HCT116 (cell line): ENCODE results near the gene HEPN1. TPM values are rescaled to one million over a fixed set of nuclear protein-coding genes. Genes with fewer than 3 reads are reported as not detected.

Experiments used
- ATAC-seq: fragments of 200-7000 bp; cut with Tn5 transposase; 2 replicates; pipeline ENCODE4 v1.9.1; 2020; ENCODE audit warnings: mild to moderate bottlenecking, moderate library complexity
- BruUV-seq: library from RNA; stranded (reverse); fragments of 400-500 nt; replicated peaks from 2 replicates; lab custom pipeline; 2021; lab: Mats Ljungman, UMichigan
- CTCF ChIA-PET: fragments of 300-600 bp; sonication (Branson Sonifier 250); formaldehyde crosslinking; loops from one replicate; lab custom pipeline; 2021; ENCODE audit warnings: antibody characterized with exemption; lab: Charles Lee
- POLR2A ChIA-PET: fragments of 300-600, 350-600 bp; sonication (Branson Sonifier 250); formaldehyde crosslinking; loops from one replicate; lab custom pipeline; 2021; ENCODE audit warnings: antibody characterized with exemption; lab: Charles Lee
- RAD21 ChIA-PET, 2 experiments: fragments of 300-600 bp; sonication (Branson Sonifier 250); formaldehyde crosslinking; loops; one replicate each; lab custom pipeline; 2023; ENCODE audit warnings: low total read pairs in 2 of 2; ENCODE audit not compliant: uncharacterized antibody in 2 of 2, unreplicated experiment in 2 of 2, low non-redundant PET in 1 of 2; lab: Charles Lee
- DNase-seq: peaks from one replicate; pipeline ENCODE4 v3.0.0-alpha.2; 2010; ENCODE audit warnings: low read depth, low spot score
- H2AFZ ChIP-seq: fragments of 200-600 bp; shearing (Covaris generic), sonication (generic); 2 replicates; pipeline ENCODE4 v1.6.1; 2017; ENCODE audit warnings: low read depth, mixed run types, mixed read lengths, antibody characterized with exemption, low read length; ENCODE audit not compliant: poor library complexity, severe bottlenecking
- H3K27ac ChIP-seq: 2 replicates; pipeline ENCODE4 v1.5.1; 2012; ENCODE audit warnings: low read depth, low read length
- H3K27me3 ChIP-seq: fragments of 200-600 bp; sonication (generic); 2 replicates; pipeline ENCODE4 v1.6.1; 2016; ENCODE audit warnings: mixed run types, low read length, mixed read lengths; ENCODE audit not compliant: insufficient read depth
- H3K36me3 ChIP-seq, 2 experiments: fragments of 200-500 bp in 1 of 2; fragments of 200-600 bp in 1 of 2; sonication (Bioruptor generic) in 1 of 2; sonication (generic) in 1 of 2; 2 replicates each; pipeline versions ENCODE4 v1.5.1 to v1.6.1; 2014 to 2016; ENCODE audit warnings: low read length in 2 of 2, inconsistent platforms in 1 of 2, mixed read lengths in 1 of 2, mixed run types in 1 of 2; ENCODE audit not compliant: insufficient read depth in 2 of 2, control insufficient read depth in 1 of 2
- H3K4me1 ChIP-seq, 2 experiments: fragments of 200-600 bp in 1 of 2; sonication (generic) in 1 of 2; 2 replicates each; pipeline versions ENCODE4 v1.5.1 to v1.6.1; 2012 to 2017; ENCODE audit warnings: low read length in 2 of 2, inconsistent platforms in 1 of 2, mild to moderate bottlenecking in 1 of 2, mixed read lengths in 1 of 2, mixed run types in 1 of 2, moderate library complexity in 1 of 2; ENCODE audit not compliant: insufficient read depth in 2 of 2, control insufficient read depth in 1 of 2
- H3K4me2 ChIP-seq: fragments of 200-600 bp; sonication (generic); 2 replicates; pipeline ENCODE4 v1.6.1; 2017; ENCODE audit warnings: mixed run types, low read length, mixed read lengths
- H3K4me3 ChIP-seq, 2 experiments: fragments of 200-600 bp in 1 of 2; sonication (generic) in 1 of 2; replicated peaks in 1 of 2; 2 replicates each; pipeline ENCODE4 v1.5.1; 2011 to 2016; ENCODE audit warnings: low read length in 2 of 2, control low read depth in 1 of 2, low read depth in 1 of 2, mild to moderate bottlenecking in 1 of 2, mixed read lengths in 1 of 2, mixed run types in 1 of 2
- H3K79me2 ChIP-seq: fragments of 200-600 bp; sonication (generic); 2 replicates; pipeline ENCODE4 v1.6.1; 2017; ENCODE audit warnings: mild to moderate bottlenecking, mixed run types, low read length, moderate library complexity, mixed read lengths; ENCODE audit not compliant: insufficient read depth
- H3K9ac ChIP-seq: fragments of 200-600 bp; sonication (generic); 2 replicates; pipeline ENCODE4 v1.6.1; 2016; ENCODE audit warnings: low read length, mixed read lengths
- H3K9me2 ChIP-seq: fragments of 200-600 bp; sonication (generic), shearing (Covaris generic); 2 replicates; pipeline ENCODE4 v1.6.1; 2017; ENCODE audit warnings: mixed run types, mild to moderate bottlenecking, moderate library complexity; ENCODE audit not compliant: insufficient read depth
- H3K9me3 ChIP-seq, 2 experiments: fragments of 200-500 bp in 1 of 2; fragments of 200-600 bp in 1 of 2; sonication (Bioruptor generic) in 1 of 2; sonication (generic) in 1 of 2; 2 replicates each; pipeline ENCODE4 v1.6.1; 2014 to 2017; ENCODE audit warnings: low read length in 2 of 2, mixed read lengths in 2 of 2, inconsistent platforms in 1 of 2, low read depth in 1 of 2, mild to moderate bottlenecking in 1 of 2, mixed run types in 1 of 2, moderate library complexity in 1 of 2; ENCODE audit not compliant: control insufficient read depth in 1 of 2, insufficient read depth in 1 of 2
- H4K20me1 ChIP-seq: fragments of 200-600 bp; sonication (generic), shearing (Covaris generic); 2 replicates; pipeline ENCODE4 v1.6.1; 2017; ENCODE audit warnings: mixed run types, mild to moderate bottlenecking, moderate library complexity; ENCODE audit not compliant: insufficient read depth
- ATF3 ChIP-seq: IDR thresholded peaks from 2 replicates; pipeline ENCODE4 v1.6.1; 2012
- CEBPB ChIP-seq: IDR thresholded peaks from 2 replicates; pipeline ENCODE4 v1.6.1; 2012; ENCODE audit warnings: low read depth
- CTCF ChIP-seq, 3 experiments: fragments of 200-600 bp in 1 of 3; sonication (generic) in 1 of 3; IDR thresholded peaks in 2 of 3; conservative IDR thresholded peaks in 1 of 3; 2 replicates each; pipeline ENCODE4 v1.5.1; 2012 to 2017; ENCODE audit warnings: low read depth in 2 of 3, low read length in 2 of 3, antibody characterized with exemption in 1 of 3, borderline replicate concordance in 1 of 3, control low read depth in 1 of 3, mild to moderate bottlenecking in 1 of 3, mixed read lengths in 1 of 3, mixed run types in 1 of 3, moderate library complexity in 1 of 3; ENCODE audit not compliant: insufficient read depth in 1 of 3
- EGR1 ChIP-seq: IDR thresholded peaks from 2 replicates; pipeline ENCODE4 v1.6.1; 2012; ENCODE audit warnings: low read depth
- ELF1 ChIP-seq: IDR thresholded peaks from 2 replicates; pipeline ENCODE4 v1.6.1; 2012; ENCODE audit warnings: low read depth, borderline replicate concordance
- EZH2 ChIP-seq: fragments of 200-600 bp; sonication (generic); IDR thresholded peaks from 2 replicates; pipeline ENCODE4 v1.6.1; 2017; ENCODE audit warnings: antibody characterized with exemption, mixed run types
- EZH2phosphoT487 ChIP-seq: fragments of 200-600 bp; IDR thresholded peaks from 2 replicates; pipeline ENCODE4 v1.6.1; 2018; ENCODE audit warnings: antibody characterized with exemption, borderline replicate concordance
- FOSL1 ChIP-seq: IDR thresholded peaks from 2 replicates; pipeline ENCODE4 v1.6.1; 2012; ENCODE audit warnings: low read depth
- MAX ChIP-seq: IDR thresholded peaks from 2 replicates; pipeline ENCODE4 v1.6.1; 2012
- POLR2A ChIP-seq: IDR thresholded peaks from 2 replicates; pipeline ENCODE4 v1.7.0; 2011; ENCODE audit warnings: borderline replicate concordance; ENCODE audit not compliant: insufficient read depth, insufficient read length; ENCODE audit errors: extremely low read depth
- POLR2AphosphoS5 ChIP-seq: IDR thresholded peaks from 2 replicates; pipeline ENCODE4 v1.6.1; 2011; ENCODE audit warnings: mild to moderate bottlenecking, low read depth, low read length, moderate library complexity
- REST ChIP-seq: IDR thresholded peaks from 2 replicates; pipeline ENCODE4 v1.6.1; 2012; ENCODE audit warnings: low read depth
- SIN3A ChIP-seq: IDR thresholded peaks from 2 replicates; pipeline ENCODE4 v1.6.1; 2012; ENCODE audit warnings: low read depth
- SP1 ChIP-seq: IDR thresholded peaks from 2 replicates; pipeline ENCODE4 v1.6.1; 2012; ENCODE audit warnings: low read depth
- ZBTB33 ChIP-seq: IDR thresholded peaks from 2 replicates; pipeline ENCODE4 v1.6.1; 2011; ENCODE audit warnings: mild to moderate bottlenecking, low read length, moderate library complexity; ENCODE audit not compliant: insufficient replicate concordance; ENCODE audit errors: extremely low read depth
- ZFX ChIP-seq: fragments of 450-650 bp; IDR thresholded peaks from 2 replicates; pipeline ENCODE4 v1.6.1; 2017
- ZNF274 ChIP-seq: fragments of 200-500 bp; sonication (Bioruptor generic); IDR thresholded peaks from 2 replicates; pipeline ENCODE4 v1.6.1; 2014; ENCODE audit warnings: mild to moderate bottlenecking, low read depth, low read length, inconsistent platforms
- intact Hi-C: fragments of 100-400 bp; cut with micrococcal nuclease; formaldehyde crosslinking; loops from 2 replicates; pipeline ENCODE4 v1.10.0; 2022
- total RNA-seq: library from RNA; stranded (reverse); gene quantifications from one replicate; pipeline ENCODE4 v1.2.1, GENCODE V29; 2021; ENCODE audit not compliant: unreplicated experiment

The HEPN1 gene
- total RNA-seq, 1 experiment from 2014 or later, result not detected

GRCh38 chr11:124920356-124920755 is 1.3 kb downstream of the HEPN1 start (continued):
- TF ChIP-seq ZBTB33 (no peak), SIN3A (no peak), EZH2 (no peak), ZFX (no peak)

GRCh38 chr11:124920870-124921609 is 2.0 kb downstream of the HEPN1 start:
- Histone ChIP-seq H3K4me1 (no peaks in the 10 kb centered on the region), H3K27ac (no peak overlapping the region), H3K4me3 (no peak overlapping the region), H3K27me3 (no peaks in the 10 kb centered on the region), H3K4me2 (no peak overlapping the region), H3K79me2 (no peaks in the 10 kb centered on the region), H3K36me3 (no peaks in the 10 kb centered on the region), H2AFZ (no peak overlapping the region), H3K9me3 (no peaks in the 10 kb centered on the region), H3K9me2 (no peaks in the 10 kb centered on the region), H3K9ac (no peak overlapping the region), H4K20me1 (no peaks in the 10 kb centered on the region)
- intact Hi-C loops, result no loop called here
- POLR2A ChIA-PET, result interaction anchor here (0.6 kb wide), 1 partner anchor 33 kb away, joined by 3 read pairs; the partner anchor contains the start of gene CCDC15
- no peak for DNase-seq
- ATAC-seq, result no peak
- RAD21 ChIA-PET, result no interaction called here
- BruUV-seq, result no TSS peak
- CTCF ChIA-PET, result no interaction called here
- no peak for TF ChIP-seq SP1
- TF ChIP-seq CTCF (IDR thresholded peaks at IDR 0.05 in 2 of 3, conservative IDR thresholded peaks at IDR 0.05 in 1 of 3; ENCODE audit: borderline replicate concordance in 1 of 3, insufficient read depth in 1 of 3, low read depth in 2 of 3, low read length in 2 of 3), result no peak
- TF ChIP-seq FOSL1, result no peak
- TF ChIP-seq MAX, result no peak
- no peak for TF ChIP-seq ZNF274
- TF ChIP-seq ELF1, result no peak
- no peak for TF ChIP-seq EZH2phosphoT487
- no peak for TF ChIP-seq POLR2AphosphoS5
- no peak for TF ChIP-seq CEBPB
- no peak for TF ChIP-seq ZFX
- TF ChIP-seq SIN3A, result no peak
- TF ChIP-seq POLR2A, result no peak
- no peak for TF ChIP-seq ATF3
- TF ChIP-seq EGR1, result no peak
- TF ChIP-seq REST, result no peak
